Activated T-cell treated with anti-CD3 and anti-CD28 coated beads, Interleukin-2, amount 50 U/mL, for 4 hours (primary cell): ENCODE data around the gene CD48. TPM values are rescaled to one million over a fixed set of nuclear protein-coding genes. Genes with fewer than 3 reads are reported as not detected.
A peak's percentile ranks its signal among the peaks of the same experiment; 100 is the strongest.
"Not testable (repeated sequence)": the region's sequence is repeated elsewhere in the genome, so short reads cannot be mapped to it uniquely, and the experiment has no call there.

Source experiments
- ATAC-seq, 2 donors: fragments of 200-7000 bp; cut with Tn5 transposase; one replicate each; pipeline ENCODE4 v1.10.0; 2021
- DNase-seq: peaks from one replicate; pipeline ENCODE4 v3.0.0-alpha.2; 2020
- H3K27me3 Mint-ChIP-seq: one replicate; pipeline ENCODE4 v1.8.0; 2021; ENCODE audit warnings: low read depth, mixed read lengths
- H3K36me3 Mint-ChIP-seq: one replicate; pipeline ENCODE4 v1.8.0; 2022; ENCODE audit warnings: mixed read lengths; ENCODE audit not compliant: insufficient read depth
- H3K4me1 Mint-ChIP-seq: one replicate; pipeline ENCODE4 v1.8.0; 2021; ENCODE audit warnings: low read depth, mixed read lengths
- H3K4me3 Mint-ChIP-seq: one replicate; pipeline ENCODE4 v1.8.0; 2021; ENCODE audit warnings: mild to moderate bottlenecking, moderate library complexity, mixed read lengths
- H3K9me3 Mint-ChIP-seq: one replicate; pipeline ENCODE4 v1.8.0; 2021; ENCODE audit warnings: mixed read lengths
- total RNA-seq, 3 donors: library from RNA; stranded (reverse); gene quantifications; one replicate each; pipeline ENCODE4 v1.2.1, GENCODE V29; 2021

Gene CD48
- total RNA-seq, 3 donors from 2014 or later, result 313 to 347 (median 336) TPM

- peaks cover 2% of the 10 kb centered on the region for H3K36me3 Mint-ChIP-seq
- no peaks in the 10 kb centered on the region for H3K27me3 Mint-ChIP-seq
- H3K4me1 Mint-ChIP-seq, result peaks cover 56% of the 10 kb centered on the region
- no peak overlapping the region for H3K4me3 Mint-ChIP-seq
- DNase-seq (no peak), ATAC-seq (no peak)
- no peaks in the 10 kb centered on the region for H3K9me3 Mint-ChIP-seq
These were observed 1.5 kb upstream of the CD48 start for GRCh38 chr1:160713161-160713560.

- H3K4me1 Mint-ChIP-seq, result peaks cover 52% of the 10 kb centered on the region
- not testable (repeated sequence) for H3K4me3 Mint-ChIP-seq, H3K36me3 Mint-ChIP-seq, H3K9me3 Mint-ChIP-seq, H3K27me3 Mint-ChIP-seq
- ATAC-seq, result peak; percentile 50 to 54
- DNase-seq, result peak; percentile 30
These were observed 981 bp upstream of the CD48 start for GRCh38 chr1:160712525-160713080.

GRCh38 chr1:160711276-160711601 is 383 bp downstream of the CD48 start:
- peaks cover 8% of the 10 kb centered on the region for H3K36me3 Mint-ChIP-seq
- no peaks in the 10 kb centered on the region for H3K27me3 Mint-ChIP-seq
- no peak overlapping the region for H3K4me3 Mint-ChIP-seq
- DNase-seq, result no peak
- peaks cover 47% of the 10 kb centered on the region for H3K4me1 Mint-ChIP-seq
- no peaks in the 10 kb centered on the region for H3K9me3 Mint-ChIP-seq
- no peak for ATAC-seq

GRCh38 chr1:160710517-160711252 is 937 bp downstream of the CD48 start:
- no peak overlapping the region for H3K4me3 Mint-ChIP-seq
- no peaks in the 10 kb centered on the region for H3K9me3 Mint-ChIP-seq
- peaks cover 11% of the 10 kb centered on the region for H3K36me3 Mint-ChIP-seq
- no peaks in the 10 kb centered on the region for H3K27me3 Mint-ChIP-seq
- H3K4me1 Mint-ChIP-seq, result peaks cover 47% of the 10 kb centered on the region
- no peak for DNase-seq
- peak in 1 of 2 donors; percentile 6 for ATAC-seq

- Mint-ChIP-seq H3K27me3 (no peaks in the 10 kb centered on the region), H3K4me3 (no peak overlapping the region), H3K36me3 (peaks cover 20% of the 10 kb centered on the region), H3K9me3 (no peaks in the 10 kb centered on the region), H3K4me1 (peaks cover 49% of the 10 kb centered on the region)
- DNase-seq, result no peak
- no peak for ATAC-seq
These were observed 1.9 kb downstream of the CD48 start for GRCh38 chr1:160709715-160710114.

GRCh38 chr1:160708801-160709200 is 2.8 kb downstream of the CD48 start:
- DNase-seq, result no peak
- peaks cover 51% of the 10 kb centered on the region for H3K4me1 Mint-ChIP-seq
- H3K4me3 Mint-ChIP-seq, result no peak overlapping the region
- no peaks in the 10 kb centered on the region for H3K9me3 Mint-ChIP-seq
- peak; percentile 29 to 41 for ATAC-seq
- H3K36me3 Mint-ChIP-seq, result peaks cover 30% of the 10 kb centered on the region
- no peaks in the 10 kb centered on the region for H3K27me3 Mint-ChIP-seq

GRCh38 chr1:160708118-160708517 is 3.5 kb downstream of the CD48 start:
- no peaks in the 10 kb centered on the region for H3K27me3 Mint-ChIP-seq
- peaks cover 36% of the 10 kb centered on the region for H3K36me3 Mint-ChIP-seq
- no peaks in the 10 kb centered on the region for H3K9me3 Mint-ChIP-seq
- no peak overlapping the region for H3K4me3 Mint-ChIP-seq
- DNase-seq, result no peak
- peak in 1 of 2 donors; percentile 5 for ATAC-seq
- peaks cover 52% of the 10 kb centered on the region for H3K4me1 Mint-ChIP-seq

- Mint-ChIP-seq H3K36me3 (peaks cover 42% of the 10 kb centered on the region), H3K27me3 (no peaks in the 10 kb centered on the region), H3K4me1 (peaks cover 52% of the 10 kb centered on the region), H3K4me3 (no peak overlapping the region), H3K9me3 (no peaks in the 10 kb centered on the region)
- no peak for ATAC-seq
- no peak for DNase-seq
These were observed 4.2 kb downstream of the CD48 start for GRCh38 chr1:160707236-160708064.

- DNase-seq (no peak), ATAC-seq (no peak)
- no peaks in the 10 kb centered on the region for H3K9me3 Mint-ChIP-seq
- H3K27me3 Mint-ChIP-seq, result no peaks in the 10 kb centered on the region
- H3K4me1 Mint-ChIP-seq, result peaks cover 52% of the 10 kb centered on the region
- H3K4me3 Mint-ChIP-seq, result no peak overlapping the region
- H3K36me3 Mint-ChIP-seq, result peaks cover 42% of the 10 kb centered on the region
These were observed 4.9 kb downstream of the CD48 start for GRCh38 chr1:160706526-160707235.

- Mint-ChIP-seq H3K4me1 (peaks cover 59% of the 10 kb centered on the region), H3K4me3 (no peak overlapping the region), H3K36me3 (peaks cover 41% of the 10 kb centered on the region), H3K27me3 (no peaks in the 10 kb centered on the region), H3K9me3 (no peaks in the 10 kb centered on the region)
- DNase-seq, result no peak
- peak in 1 of 2 donors; percentile 15 for ATAC-seq
These were observed 5.9 kb downstream of the CD48 start for GRCh38 chr1:160705742-160706141.

- Mint-ChIP-seq H3K4me1 (peaks cover 64% of the 10 kb centered on the region), H3K36me3 (peaks cover 44% of the 10 kb centered on the region)
- H3K27me3 Mint-ChIP-seq, H3K9me3 Mint-ChIP-seq, H3K4me3 Mint-ChIP-seq, DNase-seq: not testable (repeated sequence)
- ATAC-seq, result peak in 1 of 2 donors; percentile 27
These were observed 6.4 kb downstream of the CD48 start for GRCh38 chr1:160705212-160705621.

GRCh38 chr1:160704250-160704649 is 7.4 kb downstream of the CD48 start:
- Mint-ChIP-seq H3K36me3 (peaks cover 47% of the 10 kb centered on the region), H3K9me3 (no peaks in the 10 kb centered on the region), H3K4me1 (peaks cover 69% of the 10 kb centered on the region), H3K27me3 (no peaks in the 10 kb centered on the region), H3K4me3 (peak overlapping the region; percentile 50)
- no peak for DNase-seq
- ATAC-seq, result no peak

- H3K9me3 Mint-ChIP-seq, result no peaks in the 10 kb centered on the region
- no peaks in the 10 kb centered on the region for H3K27me3 Mint-ChIP-seq
- peaks cover 87% of the 10 kb centered on the region for H3K4me1 Mint-ChIP-seq
- ATAC-seq (no peak), DNase-seq (no peak)
- peak overlapping the region; percentile 64 for H3K4me3 Mint-ChIP-seq
- H3K36me3 Mint-ChIP-seq, result peaks cover 57% of the 10 kb centered on the region
These were observed 9.5 kb downstream of the CD48 start for GRCh38 chr1:160702100-160702499.

GRCh38 chr1:160692390-160692789 is 19.2 kb downstream of the CD48 start:
- peak overlapping the region; percentile 35 for H3K4me3 Mint-ChIP-seq
- H3K4me1 Mint-ChIP-seq, result peaks cover 79% of the 10 kb centered on the region
- not testable (repeated sequence) for H3K27me3 Mint-ChIP-seq, ATAC-seq, DNase-seq, H3K9me3 Mint-ChIP-seq
- peaks cover 47% of the 10 kb centered on the region for H3K36me3 Mint-ChIP-seq
